SHP77 treated with DMSO at 0.1 percent for 48 hours (cell line): ENCODE measurements around the gene MGMT.

ENCODE experiments used
- DNase-seq: peaks from one replicate; lab custom pipeline; 2025; lab: John Stamatoyannopoulos, UW

The MGMT gene

GRCh38 chr10:129774736-129775401 is 307.8 kb downstream of the MGMT start:
- no peak for DNase-seq

GRCh38 chr10:129775681-129776080 is 308.6 kb downstream of the MGMT start:
- no peak for DNase-seq

GRCh38 chr10:129777687-129778086 is 310.6 kb downstream of the MGMT start:
- no peak for DNase-seq

- no peak for DNase-seq
Measured at GRCh38 chr10:129778571-129778970, 311.5 kb downstream of the MGMT start.

GRCh38 chr10:129779126-129780111 is 312.4 kb downstream of the MGMT start:
- DNase-seq, result no peak

GRCh38 chr10:129780198-129780597 is 313.2 kb downstream of the MGMT start:
- no peak for DNase-seq

GRCh38 chr10:129780901-129781795 is 314.1 kb downstream of the MGMT start:
- no peak for DNase-seq

GRCh38 chr10:129784291-129784690 is 317.2 kb downstream of the MGMT start:
- DNase-seq, result no peak

GRCh38 chr10:129784891-129785290 is 317.9 kb downstream of the MGMT start:
- no peak for DNase-seq

- no peak for DNase-seq
Measured at GRCh38 chr10:129785536-129785981, 318.5 kb downstream of the MGMT start.

GRCh38 chr10:129786216-129786615 is 319.2 kb downstream of the MGMT start:
- DNase-seq, result no peak

- no peak for DNase-seq
Measured at GRCh38 chr10:129787557-129787956, 320.5 kb downstream of the MGMT start.

GRCh38 chr10:129788215-129788614 is 321.2 kb downstream of the MGMT start:
- no peak for DNase-seq

- no peak for DNase-seq
Measured at GRCh38 chr10:129790715-129791446, 323.8 kb downstream of the MGMT start.

- DNase-seq, result no peak
Measured at GRCh38 chr10:129792141-129792540, 325.1 kb downstream of the MGMT start.

- no peak for DNase-seq
Measured at GRCh38 chr10:129792864-129793263, 325.8 kb downstream of the MGMT start.

GRCh38 chr10:129793479-129793878 is 326.4 kb downstream of the MGMT start:
- no peak for DNase-seq

GRCh38 chr10:129793996-129794395 is 327.0 kb downstream of the MGMT start:
- DNase-seq, result no peak

- DNase-seq, result no peak
Measured at GRCh38 chr10:129796710-129797420, 329.8 kb downstream of the MGMT start.

- DNase-seq, result no peak
Measured at GRCh38 chr10:129799942-129800341, 332.9 kb downstream of the MGMT start.
